Body of pancreas (tissue), 4 donors: ENCODE results near the gene PREX1. TPM values are rescaled to one million over a fixed set of nuclear protein-coding genes. Genes with fewer than 3 reads are reported as not detected.

ENCODE experiments used
- ATAC-seq: fragments of 150-250 bp; one replicate; pipeline ENCODE4 v1.9.1; 2016
- DNase-seq, 4 donors: peaks; one replicate each; pipeline ENCODE4 v3.0.0-alpha.2; 2019
- H3K27ac ChIP-seq, 4 donors: fragments of 200-600 bp; sonication (generic); 1 replicate in 3 of 4; 2 replicates in 1 of 4; pipeline versions ENCODE4 v1.5.1 to v1.6.1; 2016 to 2019; ENCODE audit warnings: mild to moderate bottlenecking in 1 of 4, mixed read lengths in 1 of 4, moderate library complexity in 1 of 4
- H3K27me3 ChIP-seq, 2 donors: fragments of 200-600 bp; sonication (generic); one replicate each; pipeline ENCODE4 v1.6.0; 2016; ENCODE audit warnings: mild to moderate bottlenecking in 1 of 2
- H3K36me3 ChIP-seq, 2 donors: fragments of 200-600 bp; sonication (generic); replicated peaks in 1 of 2; 2 replicates each; pipeline ENCODE4 v1.5.1; 2016; ENCODE audit warnings: low read depth in 2 of 2; ENCODE audit not compliant: insufficient read depth in 1 of 2
- H3K4me1 ChIP-seq: fragments of 200-600 bp; sonication (generic); one replicate; pipeline ENCODE4 v1.6.0; 2016
- H3K4me3 ChIP-seq, 2 donors: fragments of 200-600 bp; sonication (generic); 1 replicate in 1 of 2; 2 replicates in 1 of 2; pipeline ENCODE4 v1.5.1; 2016 to 2019
- H3K9me3 ChIP-seq, 3 donors: fragments of 200-600 bp; sonication (generic); 1 replicate in 2 of 3; 2 replicates in 1 of 3; pipeline ENCODE4 v1.5.1; 2016
- POLR2A ChIP-seq, 3 donors: fragments of 450-650 bp; IDR thresholded peaks; one replicate each; pipeline ENCODE4 v1.6.1; 2016; ENCODE audit warnings: antibody characterized with exemption in 3 of 3, mild to moderate bottlenecking in 2 of 3
- WGBS, 2 donors: methylation state at CpG; one replicate each; pipeline ENCODE4 v1.1.5; 2017; 5-methylcytosine and 5-hydroxymethylcytosine counted together
- intact Hi-C: fragments of 100-400 bp; cut with DNase I; formaldehyde crosslinking; loops from one replicate; pipeline ENCODE4 v1.15.1; 2023
- total RNA-seq, 2 donors: library from RNA; depleted of rRNA; stranded (reverse); fragments of >200 nt; gene quantifications; one replicate each; pipeline ENCODE4 v1.1.0, GENCODE V29; 2016
- TF ChIP-seq, protein P1 (sequence below), 7 experiments: fragments of 450-650 bp in 4 of 7; fragments of 200-600 bp in 3 of 7; sonication (generic) in 3 of 7; IDR thresholded peaks; one replicate each; pipeline ENCODE4 v1.5.1; 2016 to 2019; ENCODE audit warnings: antibody characterized with exemption in 7 of 7

Gene PREX1
- total RNA-seq, 2 donors from 2014 or later, result 9.1 to 14.5 TPM

DNA sequence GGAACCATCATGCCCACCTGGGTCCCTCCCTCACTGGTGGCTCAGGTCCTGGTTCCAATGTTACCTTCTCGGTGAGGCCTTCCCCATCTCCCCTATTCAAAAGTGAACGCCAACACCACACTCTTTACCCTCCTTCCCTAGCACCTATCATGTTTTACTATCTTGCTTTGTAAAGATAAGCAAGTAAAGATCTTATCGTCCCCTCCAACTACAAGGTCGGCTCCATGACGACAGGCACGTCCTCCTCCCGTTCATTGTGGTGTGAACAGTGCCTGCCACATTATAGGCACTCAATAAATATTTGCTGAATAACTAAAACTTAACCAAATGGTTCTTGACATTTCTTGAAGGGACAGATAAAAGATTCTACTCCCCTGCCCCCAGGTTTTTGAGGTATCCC, 147.1 kb downstream of the PREX1 start:
- H3K36me3 ChIP-seq, result no peaks in the 10 kb centered on the region
- ATAC-seq (no peak), DNase-seq (no peak)
- no peak overlapping the region for H3K27ac ChIP-seq
- intact Hi-C loops, result no loop called here
- no peak for TF ChIP-seq POLR2A (IDR thresholded peaks at IDR 0.05)
- TF ChIP-seq, protein P1, sequence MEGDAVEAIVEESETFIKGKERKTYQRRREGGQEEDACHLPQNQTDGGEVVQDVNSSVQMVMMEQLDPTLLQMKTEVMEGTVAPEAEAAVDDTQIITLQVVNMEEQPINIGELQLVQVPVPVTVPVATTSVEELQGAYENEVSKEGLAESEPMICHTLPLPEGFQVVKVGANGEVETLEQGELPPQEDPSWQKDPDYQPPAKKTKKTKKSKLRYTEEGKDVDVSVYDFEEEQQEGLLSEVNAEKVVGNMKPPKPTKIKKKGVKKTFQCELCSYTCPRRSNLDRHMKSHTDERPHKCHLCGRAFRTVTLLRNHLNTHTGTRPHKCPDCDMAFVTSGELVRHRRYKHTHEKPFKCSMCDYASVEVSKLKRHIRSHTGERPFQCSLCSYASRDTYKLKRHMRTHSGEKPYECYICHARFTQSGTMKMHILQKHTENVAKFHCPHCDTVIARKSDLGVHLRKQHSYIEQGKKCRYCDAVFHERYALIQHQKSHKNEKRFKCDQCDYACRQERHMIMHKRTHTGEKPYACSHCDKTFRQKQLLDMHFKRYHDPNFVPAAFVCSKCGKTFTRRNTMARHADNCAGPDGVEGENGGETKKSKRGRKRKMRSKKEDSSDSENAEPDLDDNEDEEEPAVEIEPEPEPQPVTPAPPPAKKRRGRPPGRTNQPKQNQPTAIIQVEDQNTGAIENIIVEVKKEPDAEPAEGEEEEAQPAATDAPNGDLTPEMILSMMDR (IDR thresholded peaks at IDR 0.05), result no peak
- H3K9me3 ChIP-seq, result no peaks in the 10 kb centered on the region
- H3K4me3 ChIP-seq, result no peak overlapping the region
- H3K4me1 ChIP-seq, result peaks cover 38% of the 10 kb centered on the region
- 77% methylated on average over 7 of the region's 7 CpGs for WGBS, 2 donors
- H3K27me3 ChIP-seq, result no peaks in the 10 kb centered on the region

DNA sequence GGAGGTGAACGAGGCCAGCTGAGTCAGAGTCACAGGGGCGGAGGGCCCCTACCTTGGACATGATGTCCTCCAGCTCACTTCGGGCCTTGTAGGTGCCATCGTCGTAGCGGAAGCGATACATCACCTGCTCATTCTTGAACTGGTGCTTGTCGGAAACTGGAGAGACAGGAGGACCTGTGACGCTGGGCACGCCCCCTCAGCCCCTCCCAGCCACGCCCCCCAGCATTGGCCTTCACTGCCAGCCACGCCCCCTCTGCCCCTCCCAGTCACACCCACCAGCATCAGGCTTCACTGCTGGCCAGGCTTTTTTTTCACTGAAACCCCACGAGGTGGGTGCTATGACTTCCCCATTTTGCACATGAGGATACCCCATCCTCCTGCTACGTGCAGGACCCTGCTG, 148.2 kb downstream of the PREX1 start:
- intact Hi-C loops, result no loop called here
- H3K4me3 ChIP-seq, result no peak overlapping the region
- no peaks in the 10 kb centered on the region for H3K27me3 ChIP-seq
- ATAC-seq, result no peak
- H3K9me3 ChIP-seq, result no peaks in the 10 kb centered on the region
- 85 to 90% methylated on average over 10 to 14 of the region's 14 CpGs for WGBS, 2 donors
- no peaks in the 10 kb centered on the region for H3K36me3 ChIP-seq
- H3K27ac ChIP-seq, result no peak overlapping the region
- H3K4me1 ChIP-seq, result peaks cover 28% of the 10 kb centered on the region
- no peak for DNase-seq
- TF ChIP-seq, protein P1 (IDR thresholded peaks at IDR 0.05), result no peak
- no peak for TF ChIP-seq POLR2A (IDR thresholded peaks at IDR 0.05)

DNA sequence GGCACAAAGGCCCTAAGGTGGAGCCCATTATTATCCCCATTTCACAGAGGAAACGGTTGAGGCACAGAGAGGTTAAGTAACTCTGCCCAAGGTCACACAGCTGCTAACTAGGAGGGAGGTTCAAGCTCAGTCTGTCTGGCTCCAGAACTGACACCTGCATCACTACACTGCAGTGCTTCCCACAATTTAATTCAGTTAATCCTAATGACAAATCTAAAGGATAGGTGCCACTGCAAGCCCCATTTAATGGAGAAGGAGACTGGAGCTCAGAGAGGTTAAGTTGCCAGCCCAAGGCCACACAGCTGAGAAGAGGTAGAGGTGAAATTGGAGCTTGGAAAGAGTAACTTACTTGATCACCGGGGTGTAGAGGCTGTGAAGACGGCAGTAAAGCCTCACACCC, 148.8 kb downstream of the PREX1 start:
- no peak for DNase-seq
- Histone ChIP-seq H3K4me3 (no peak overlapping the region), H3K4me1 (peaks cover 22% of the 10 kb centered on the region), H3K27ac (no peak overlapping the region), H3K36me3 (no peaks in the 10 kb centered on the region), H3K9me3 (no peaks in the 10 kb centered on the region), H3K27me3 (no peaks in the 10 kb centered on the region)
- no peak for ATAC-seq
- TF ChIP-seq, protein P1 (IDR thresholded peaks at IDR 0.05), result no peak
- TF ChIP-seq POLR2A (IDR thresholded peaks at IDR 0.05), result no peak
- intact Hi-C loops, result no loop called here
- 86 to 98% methylated on average over 3 of the region's 3 CpGs for WGBS, 2 donors

DNA sequence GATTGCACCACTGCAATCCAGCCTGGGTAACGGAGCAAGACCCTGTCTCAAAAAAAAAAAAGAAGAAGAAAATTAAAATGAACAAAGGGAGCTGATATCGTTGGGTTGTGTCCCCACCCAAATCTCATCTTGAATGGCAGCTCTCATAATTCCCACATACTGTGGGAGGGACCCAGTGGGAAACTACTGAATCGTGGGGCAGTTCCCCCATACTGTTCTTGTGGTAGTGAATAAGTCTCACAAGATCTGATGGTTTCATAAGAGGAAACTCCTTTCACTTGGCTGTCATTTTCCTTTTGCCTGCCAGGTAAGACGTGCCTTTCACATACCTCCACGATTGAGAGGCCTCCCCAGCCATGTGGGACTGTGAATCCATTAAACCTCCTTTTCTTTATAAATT, 149.4 kb downstream of the PREX1 start:
- intact Hi-C loops, result no loop called here
- H3K4me3 ChIP-seq, result no peak overlapping the region
- DNase-seq, result no peak
- 84 to 85% methylated on average over 5 of the region's 5 CpGs for WGBS, 2 donors
- no peaks in the 10 kb centered on the region for H3K9me3 ChIP-seq
- H3K36me3 ChIP-seq, result no peaks in the 10 kb centered on the region
- H3K27ac ChIP-seq, result no peak overlapping the region
- H3K4me1 ChIP-seq, result peaks cover 16% of the 10 kb centered on the region
- TF ChIP-seq, protein P1 (IDR thresholded peaks at IDR 0.05), result no peak
- no peak for TF ChIP-seq POLR2A (IDR thresholded peaks at IDR 0.05)
- no peaks in the 10 kb centered on the region for H3K27me3 ChIP-seq
- ATAC-seq, result no peak

DNA sequence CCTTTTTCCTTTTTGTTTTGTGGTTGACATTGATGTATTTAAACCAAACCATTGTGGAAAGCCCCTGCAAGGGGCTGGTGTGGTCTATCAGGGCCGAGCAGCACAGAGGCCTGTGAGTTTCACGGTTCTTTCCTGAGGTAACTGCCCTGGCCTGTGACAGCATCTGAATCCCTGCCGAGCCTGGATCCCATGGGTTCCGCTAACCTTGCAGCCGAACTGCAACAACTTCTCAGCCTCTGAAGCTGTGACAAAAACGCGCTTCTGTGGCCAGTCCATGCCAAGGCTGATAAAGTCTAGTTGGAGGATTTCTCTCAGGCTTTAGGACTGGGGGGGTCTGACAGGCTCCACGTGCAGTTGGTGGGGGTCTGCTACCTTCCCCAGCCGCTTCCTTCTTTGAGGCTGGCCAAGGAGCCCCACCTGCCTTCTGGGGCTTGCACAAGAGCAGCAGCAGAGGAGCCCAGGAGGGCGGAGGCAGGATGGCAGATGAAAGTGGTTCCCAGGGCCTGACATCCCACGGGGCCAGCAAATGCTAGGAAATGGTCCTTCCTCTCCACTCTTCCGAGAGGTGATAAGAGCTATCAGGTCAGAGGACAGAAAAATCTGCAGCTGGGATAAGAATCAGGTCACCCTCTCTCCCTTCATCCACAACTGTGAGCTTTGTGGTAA, 150.9 kb downstream of the PREX1 start:
- intact Hi-C loops, result no loop called here
- 90 to 91% methylated on average over 12 of the region's 12 CpGs for WGBS, 2 donors
- ATAC-seq, result no peak
- Histone ChIP-seq H3K27me3 (no peaks in the 10 kb centered on the region), H3K4me3 (no peak overlapping the region), H3K4me1 (peaks cover under 1% of the 10 kb centered on the region), H3K9me3 (no peaks in the 10 kb centered on the region), H3K27ac (no peak overlapping the region), H3K36me3 (no peaks in the 10 kb centered on the region)
- no peak for DNase-seq
- TF ChIP-seq, protein P1 (IDR thresholded peaks at IDR 0.05), result no peak
- TF ChIP-seq POLR2A (IDR thresholded peaks at IDR 0.05), result no peak
